B cell (primary cell): ENCODE measurements around the gene NPR1. TPM values are rescaled to one million over a fixed set of nuclear protein-coding genes. Genes with fewer than 3 reads are reported as not detected.
"Not testable (repeated sequence)": the region's sequence is repeated elsewhere in the genome, so short reads cannot be mapped to it uniquely, and the experiment has no call there.

Experiments used
- ATAC-seq: fragments of 200-7000 bp; cut with Tn5 transposase; one replicate; pipeline ENCODE4 v1.10.0; 2021; ENCODE audit warnings: low read depth, mild to moderate bottlenecking, moderate number of reproducible peaks, moderate library complexity
- CTCF ChIA-PET: fragments of 350-600 bp; sonication (Branson Sonifier 250); formaldehyde crosslinking; loops from one replicate; lab custom pipeline; 2021; ENCODE audit warnings: antibody characterized with exemption, inconsistent platforms; lab: Charles Lee
- POLR2A ChIA-PET: fragments of 350-600 bp; sonication (Branson Sonifier 250); formaldehyde crosslinking; loops from one replicate; lab custom pipeline; 2021; ENCODE audit warnings: antibody characterized with exemption; lab: Charles Lee
- DNase-seq: peaks from one replicate; pipeline ENCODE4 v3.0.0; 2013
- H2AFZ ChIP-seq: 2 replicates; pipeline ENCODE4 v1.6.1; 2012; ENCODE audit warnings: mild to moderate bottlenecking, low read depth, low read length; ENCODE audit not compliant: insufficient read depth, poor library complexity, severe bottlenecking
- H3K27ac ChIP-seq, 2 donors: 1 replicate in 1 of 2; 2 replicates in 1 of 2; pipeline ENCODE4 v1.5.1; 2012 to 2013; ENCODE audit warnings: low read length in 2 of 2, mild to moderate bottlenecking in 2 of 2, moderate library complexity in 1 of 2
- H3K27me3 ChIP-seq, 4 experiments: fragments of 200-600 bp in 1 of 4; sonication (generic) in 1 of 4; replicated peaks in 1 of 4; 1 replicate in 2 of 4; 2 replicates in 2 of 4; pipeline versions ENCODE4 v1.6.1 to v1.7.0; 2013 to 2016; ENCODE audit warnings: low read length in 3 of 4, mild to moderate bottlenecking in 2 of 4, mixed read lengths in 1 of 4, moderate library complexity in 1 of 4; ENCODE audit not compliant: insufficient read depth in 4 of 4, control insufficient read depth in 3 of 4; ENCODE audit errors: control extremely low read depth in 1 of 4
- H3K36me3 ChIP-seq, 2 experiments: replicated peaks in 1 of 2; 1 replicate in 1 of 2; 2 replicates in 1 of 2; pipeline versions ENCODE4 v1.6.1 to v1.7.1; 2013; ENCODE audit warnings: low read length in 1 of 2; ENCODE audit not compliant: insufficient read depth in 2 of 2, control insufficient read depth in 1 of 2; ENCODE audit errors: control extremely low read depth in 1 of 2, extremely low read depth in 1 of 2
- H3K4me1 ChIP-seq, 2 donors: fragments of 200-600 bp in 1 of 2; sonication (generic) in 1 of 2; 1 replicate in 1 of 2; 2 replicates in 1 of 2; pipeline versions ENCODE4 v1.5.1 to v1.6.1; 2013 to 2017; ENCODE audit warnings: low read length in 2 of 2; ENCODE audit not compliant: control insufficient read depth in 2 of 2, insufficient read depth in 2 of 2
- H3K4me2 ChIP-seq: replicated peaks from 2 replicates; pipeline ENCODE3; 2012; ENCODE audit warnings: mild to moderate bottlenecking, low read depth, low read length; ENCODE audit not compliant: poor library complexity, severe bottlenecking
- H3K4me3 ChIP-seq, 5 experiments: fragments of 200-600 bp in 1 of 5; sonication (generic) in 1 of 5; 1 replicate in 3 of 5; 2 replicates in 2 of 5; pipeline versions ENCODE4 v1.5.1 to v1.7.0; 2011 to 2016; ENCODE audit warnings: low read length in 4 of 5, mild to moderate bottlenecking in 4 of 5, low read depth in 2 of 5, control low read depth in 1 of 5, moderate library complexity in 1 of 5; ENCODE audit not compliant: insufficient read depth in 1 of 5; ENCODE audit errors: control extremely low read depth in 1 of 5, extremely low read depth in 1 of 5
- H3K79me2 ChIP-seq: fragments of 200-600 bp; sonication (generic); one replicate; pipeline ENCODE4 v1.6.0; 2016; ENCODE audit warnings: low read length; ENCODE audit not compliant: control insufficient read depth, insufficient read depth
- H3K9ac ChIP-seq: fragments of 200-600 bp; sonication (generic); 2 replicates; pipeline ENCODE4 v1.6.1; 2017; ENCODE audit warnings: mild to moderate bottlenecking, low read length, moderate library complexity
- H3K9me3 ChIP-seq, 3 donors: one replicate each; pipeline versions ENCODE4 v1.6.1 to v1.7.1; 2013; ENCODE audit warnings: low read length in 2 of 3; ENCODE audit not compliant: control insufficient read depth in 2 of 3, insufficient read depth in 1 of 3; ENCODE audit errors: control extremely low read depth in 1 of 3
- H4K20me1 ChIP-seq: 2 replicates; pipeline ENCODE4 v1.6.0; 2012; ENCODE audit warnings: mild to moderate bottlenecking, low read length; ENCODE audit not compliant: insufficient read depth, control insufficient read depth, poor library complexity, severe bottlenecking
- H3K27ac Mint-ChIP-seq: one replicate; pipeline ENCODE4 v1.8.0; 2021; ENCODE audit warnings: mixed read lengths
- H3K27me3 Mint-ChIP-seq: one replicate; pipeline ENCODE4 v1.8.0; 2021; ENCODE audit warnings: mixed read lengths
- H3K4me1 Mint-ChIP-seq: one replicate; pipeline ENCODE4 v1.8.0; 2021; ENCODE audit warnings: mixed read lengths
- H3K4me3 Mint-ChIP-seq: one replicate; pipeline ENCODE4 v1.8.0; 2021; ENCODE audit warnings: mixed read lengths
- H3K9me3 Mint-ChIP-seq: one replicate; pipeline ENCODE4 v1.8.0; 2022; ENCODE audit warnings: mixed read lengths; ENCODE audit not compliant: insufficient read depth
- EZH2 ChIP-seq: IDR thresholded peaks from 2 replicates; pipeline ENCODE4 v1.6.1; 2012; ENCODE audit warnings: borderline replicate concordance, low read depth, mild to moderate bottlenecking, moderate library complexity, low read length; ENCODE audit not compliant: insufficient read depth, poor library complexity, severe bottlenecking
- WGBS: methylation state at CpG from one replicate; pipeline ENCODE4 v1.1.5; 2013; ENCODE audit warnings: missing lambda C conversion rate; ENCODE audit not compliant: insufficient coverage; 5-methylcytosine and 5-hydroxymethylcytosine counted together
- intact Hi-C: fragments of 100-400 bp; cut with micrococcal nuclease; formaldehyde crosslinking; loops from one replicate; pipeline ENCODE4 v1.10.0; 2022
- polyA plus RNA-seq: library from polyadenylated mRNA; depleted of rRNA; stranded (reverse); fragments of >200 nt; gene quantifications from 2 replicates; pipeline ENCODE4 v1.2.3, GENCODE V29; 2012
- total RNA-seq, 2 donors: library from RNA; stranded (reverse); fragments of 120-200 nt in 1 of 2; gene quantifications; 1 replicate in 1 of 2; 2 replicates in 1 of 2; pipeline versions ENCODE4 v1.2.3 to v1.2.4, GENCODE V29; 2013 to 2022
- TF ChIP-seq, protein P1 (sequence below): fragments of 200-600 bp; IDR thresholded peaks from one replicate; pipeline ENCODE4 v1.8.0; 2022; ENCODE audit warnings: antibody characterized with exemption, mild to moderate bottlenecking

NPR1 gene
- total and polyA plus RNA-seq, 2 donors (not counting 1 experiment from before 2014, with no cell fraction given), result 0.37 TPM; not detected in 1

DNA sequence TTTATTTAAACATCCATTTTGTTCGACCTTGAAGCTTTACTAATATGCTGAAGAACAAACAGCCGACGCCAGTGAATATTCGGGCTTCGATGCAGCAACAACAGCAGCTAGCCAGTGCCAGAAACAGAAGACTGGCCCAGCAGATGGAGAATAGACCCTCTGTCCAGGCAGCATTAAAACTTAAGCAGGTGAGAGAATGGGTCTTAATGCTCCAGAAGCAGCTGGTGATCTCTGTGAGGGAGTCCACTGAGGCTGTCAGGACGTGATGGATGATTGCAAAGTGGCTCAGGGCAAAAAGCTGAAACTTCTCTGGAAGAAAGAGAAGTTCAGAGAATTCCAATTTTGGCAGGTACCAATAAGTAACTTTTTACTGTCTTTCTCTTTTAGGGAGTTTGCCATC is 40.2 kb upstream of the NPR1 start:
- Histone ChIP-seq H3K27me3 (no peaks in the 10 kb centered on the region), H3K9ac (no peak overlapping the region), H3K4me3 (no peak overlapping the region), H2AFZ (no peak overlapping the region), H3K4me2 (no peak overlapping the region), H3K9me3 (peaks cover 0 to 5% (median 0%) of the 10 kb centered on the region in 3 donors), H3K36me3 (peaks cover 46 to 73% of the 10 kb centered on the region in 2 experiments), H3K27ac (no peak overlapping the region), H3K4me1 (peaks cover 8 to 21% of the 10 kb centered on the region in 2 donors), H4K20me1 (peaks cover 26% of the 10 kb centered on the region), H3K79me2 (peaks cover 89% of the 10 kb centered on the region)
- DNase-seq (no peak), ATAC-seq (no peak)
- Mint-ChIP-seq H3K27ac (no peak overlapping the region), H3K9me3 (no peaks in the 10 kb centered on the region), H3K4me1 (peaks cover 45% of the 10 kb centered on the region), H3K4me3 (no peak overlapping the region), H3K27me3 (no peaks in the 10 kb centered on the region)
- ChIA-PET POLR2A (no interaction called here), CTCF (no interaction called here)
- WGBS, result 93% methylated on average over 6 of the region's 6 CpGs
- TF ChIP-seq, protein P1, sequence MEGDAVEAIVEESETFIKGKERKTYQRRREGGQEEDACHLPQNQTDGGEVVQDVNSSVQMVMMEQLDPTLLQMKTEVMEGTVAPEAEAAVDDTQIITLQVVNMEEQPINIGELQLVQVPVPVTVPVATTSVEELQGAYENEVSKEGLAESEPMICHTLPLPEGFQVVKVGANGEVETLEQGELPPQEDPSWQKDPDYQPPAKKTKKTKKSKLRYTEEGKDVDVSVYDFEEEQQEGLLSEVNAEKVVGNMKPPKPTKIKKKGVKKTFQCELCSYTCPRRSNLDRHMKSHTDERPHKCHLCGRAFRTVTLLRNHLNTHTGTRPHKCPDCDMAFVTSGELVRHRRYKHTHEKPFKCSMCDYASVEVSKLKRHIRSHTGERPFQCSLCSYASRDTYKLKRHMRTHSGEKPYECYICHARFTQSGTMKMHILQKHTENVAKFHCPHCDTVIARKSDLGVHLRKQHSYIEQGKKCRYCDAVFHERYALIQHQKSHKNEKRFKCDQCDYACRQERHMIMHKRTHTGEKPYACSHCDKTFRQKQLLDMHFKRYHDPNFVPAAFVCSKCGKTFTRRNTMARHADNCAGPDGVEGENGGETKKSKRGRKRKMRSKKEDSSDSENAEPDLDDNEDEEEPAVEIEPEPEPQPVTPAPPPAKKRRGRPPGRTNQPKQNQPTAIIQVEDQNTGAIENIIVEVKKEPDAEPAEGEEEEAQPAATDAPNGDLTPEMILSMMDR, result no peak
- TF ChIP-seq EZH2, result no peak
- intact Hi-C loops, result loop anchor here (10.0 kb wide), 1 partner anchor 103 kb away; the partner anchor contains the start of gene S100A6

DNA sequence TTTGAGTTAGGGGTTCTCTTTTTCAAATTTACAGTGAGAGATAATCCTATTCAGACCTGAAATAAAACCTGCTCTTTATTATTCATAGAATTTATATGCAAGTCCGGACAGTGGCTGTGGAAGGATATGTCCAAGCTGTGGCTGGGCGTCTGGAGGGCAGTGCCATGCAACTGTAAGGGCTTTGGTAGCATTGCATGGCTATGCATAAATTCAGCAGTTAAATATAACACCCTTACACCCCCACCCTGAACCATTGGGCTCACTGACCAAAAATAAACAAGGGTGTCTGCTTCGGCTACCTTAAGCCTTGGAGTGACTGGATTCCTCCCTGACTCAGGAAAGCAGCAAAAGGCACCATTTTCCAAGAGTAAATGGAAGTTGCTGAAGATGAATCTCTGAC is 39.2 kb upstream of the NPR1 start:
- Histone ChIP-seq H3K36me3 (peaks cover 46 to 83% of the 10 kb centered on the region in 2 experiments), H3K27me3 (no peaks in the 10 kb centered on the region), H2AFZ (no peak overlapping the region), H3K27ac (no peak overlapping the region), H4K20me1 (peaks cover 26% of the 10 kb centered on the region), H3K9ac (no peak overlapping the region), H3K4me1 (peaks cover 5 to 17% of the 10 kb centered on the region in 2 donors), H3K79me2 (peaks cover 88% of the 10 kb centered on the region), H3K4me3 (no peak overlapping the region), H3K9me3 (no peaks in the 10 kb centered on the region), H3K4me2 (no peak overlapping the region)
- TF ChIP-seq, protein P1, result no peak
- no peak for TF ChIP-seq EZH2
- Mint-ChIP-seq H3K9me3 (no peaks in the 10 kb centered on the region), H3K27me3 (no peaks in the 10 kb centered on the region), H3K4me3 (no peak overlapping the region), H3K4me1 (peaks cover 43% of the 10 kb centered on the region), H3K27ac (no peak overlapping the region)
- no CpG with 5 or more reads among the region's 3 CpGs for WGBS
- intact Hi-C loops, result loop anchor here (10.0 kb wide), 1 partner anchor 104 kb away; the partner anchor contains the start of gene S100A6
- no peak for ATAC-seq
- no peak for DNase-seq
- ChIA-PET CTCF (no interaction called here), POLR2A (no interaction called here)

DNA sequence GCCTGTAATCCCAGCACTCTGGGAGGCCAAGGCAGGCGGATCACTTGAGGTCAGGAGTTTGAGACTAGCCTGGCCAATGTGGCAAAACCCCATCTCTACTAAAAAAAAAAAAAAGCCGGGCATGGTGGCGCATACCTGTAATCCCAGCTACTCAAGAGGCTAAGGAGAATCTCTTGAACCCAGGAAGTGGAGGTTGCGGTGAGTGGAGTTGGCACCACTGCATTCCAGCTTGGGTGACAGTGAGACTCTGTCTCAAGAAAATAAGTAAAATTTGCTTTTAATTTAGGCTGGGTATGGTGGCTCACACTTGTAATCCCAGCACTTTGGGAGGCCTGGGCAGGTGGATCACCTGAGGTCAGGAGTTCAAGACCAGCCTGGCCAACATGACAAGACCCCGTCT is 38.3 kb upstream of the NPR1 start:
- peaks cover 29% of the 10 kb centered on the region for H4K20me1 ChIP-seq
- CTCF ChIA-PET, H3K27me3 Mint-ChIP-seq, H2AFZ ChIP-seq, H3K4me2 ChIP-seq, ATAC-seq, H3K27ac ChIP-seq, H3K4me3 Mint-ChIP-seq, H3K4me3 ChIP-seq, DNase-seq, H3K9me3 ChIP-seq, H3K27me3 ChIP-seq, H3K27ac Mint-ChIP-seq, H3K9me3 Mint-ChIP-seq, H3K9ac ChIP-seq, intact Hi-C loops: not testable (repeated sequence)
- peaks cover 37% of the 10 kb centered on the region for H3K4me1 Mint-ChIP-seq
- POLR2A ChIA-PET, result interaction anchor here (0.7 kb wide), 1 partner anchor 1117 kb away, joined by 4 read pairs; no protein-coding TSS in a partner anchor
- H3K79me2 ChIP-seq, result peaks cover 78% of the 10 kb centered on the region
- H3K36me3 ChIP-seq, result peaks cover 52 to 92% of the 10 kb centered on the region in 2 experiments
- 100% methylated on average over 2 of the region's 5 CpGs for WGBS
- H3K4me1 ChIP-seq, result peaks cover 5 to 11% of the 10 kb centered on the region in 2 donors
